K562 (cell line): Measurements from ENCODE around the gene BPIFB2. TPM values are rescaled to one million over a fixed set of nuclear protein-coding genes. Genes with fewer than 3 reads are reported as not detected.

Experiments
- ATAC-seq: fragments of 200-7000 bp; cut with Tn5 transposase; 3 replicates; pipeline ENCODE4 v1.9.1; 2020; ENCODE audit warnings: moderate library complexity
- BruUV-seq: library from RNA; stranded (reverse); fragments of 400-500 nt; replicated peaks from 2 replicates; lab custom pipeline; 2021; lab: Mats Ljungman, UMichigan
- CTCF ChIA-PET: fragments of 300-600 bp; formaldehyde crosslinking; extraction: SDS; loops from one replicate; lab custom pipeline; 2021; ENCODE audit warnings: low intra/inter-chr PET ratio; lab: Yijun Ruan, JAX
- POLR2A ChIA-PET: fragments of 300-600, 350-650 bp; sonication (Branson Sonifier 250); formaldehyde crosslinking; extraction: SDS; loops from one replicate; lab custom pipeline; 2021; ENCODE audit warnings: antibody characterized with exemption, inconsistent platforms; lab: Yijun Ruan, JAX
- DNase-seq, 4 experiments: peaks; one replicate each; pipeline versions ENCODE4 v3.0.0 to v3.0.0-alpha.2; 2011 to 2018; ENCODE audit warnings: low spot score in 3 of 4, mixed read lengths in 3 of 4; ENCODE audit errors: extremely low read depth in 1 of 4
- FAIRE-seq: peaks from 2 replicates; lab custom pipeline; 2011; peaks lifted over from hg19 to GRCh38; lab: Jason Lieb, UNC
- H2AFZ ChIP-seq: 2 replicates; pipeline ENCODE4 v1.6.0; 2011; ENCODE audit warnings: low read depth, low read length, control low read depth, inconsistent platforms
- H3K27ac ChIP-seq: fragments of 200-600 bp; 3 replicates; pipeline ENCODE4 v1.8.0; 2011; ENCODE audit warnings: low read depth, mild to moderate bottlenecking, control low read depth, inconsistent platforms, low read length, moderate library complexity, mixed read lengths; ENCODE audit errors: extremely low read depth
- H3K27me3 ChIP-seq, 2 experiments: fragments of 300-600 bp in 1 of 2; 2 replicates in 1 of 2; 3 replicates in 1 of 2; pipeline versions ENCODE4 v1.6.0 to v1.8.0; 2011; ENCODE audit warnings: inconsistent platforms in 2 of 2, low read length in 2 of 2, mild to moderate bottlenecking in 1 of 2, mixed read lengths in 1 of 2, moderate library complexity in 1 of 2; ENCODE audit not compliant: control insufficient read depth in 2 of 2, insufficient read depth in 2 of 2
- H3K36me3 ChIP-seq: fragments of 300-600 bp; 3 replicates; pipeline ENCODE4 v1.8.0; 2011; ENCODE audit warnings: mild to moderate bottlenecking, low read length, inconsistent platforms; ENCODE audit not compliant: control insufficient read depth, insufficient read depth
- H3K4me1 ChIP-seq, 2 experiments: fragments of 200-600 bp in 1 of 2; replicated peaks in 1 of 2; 2 replicates in 1 of 2; 3 replicates in 1 of 2; pipeline versions ENCODE4 v1.5.1 to v1.8.0; 2011; ENCODE audit warnings: inconsistent platforms in 2 of 2, low read length in 2 of 2, mild to moderate bottlenecking in 1 of 2, mixed read lengths in 1 of 2, moderate library complexity in 1 of 2; ENCODE audit not compliant: control insufficient read depth in 2 of 2, insufficient read depth in 2 of 2
- H3K4me2 ChIP-seq: 2 replicates; pipeline ENCODE4 v1.6.1; 2011; ENCODE audit warnings: low read length, control low read depth, inconsistent platforms, mixed read lengths; ENCODE audit not compliant: insufficient read depth
- H3K4me3 ChIP-seq: fragments of 200-600 bp; sonication (generic), shearing (Covaris generic); 2 replicates; pipeline ENCODE4 v1.5.1; 2016; ENCODE audit warnings: control low read depth, inconsistent platforms
- H3K79me2 ChIP-seq: fragments of 200-600 bp; 3 replicates; pipeline ENCODE4 v1.8.0; 2011; ENCODE audit warnings: low read length, inconsistent platforms; ENCODE audit not compliant: control insufficient read depth, insufficient read depth
- H3K9ac ChIP-seq, 2 experiments: 2 replicates each; pipeline versions ENCODE4 v1.6.0 to v1.6.1; 2011; ENCODE audit warnings: low read depth in 2 of 2, low read length in 2 of 2, control low read depth in 1 of 2, inconsistent platforms in 1 of 2, mild to moderate bottlenecking in 1 of 2, mixed read lengths in 1 of 2; ENCODE audit not compliant: insufficient read depth in 1 of 2
- H3K9me1 ChIP-seq: one replicate; pipeline ENCODE4 v1.6.0; 2011; ENCODE audit warnings: inconsistent platforms, mild to moderate bottlenecking, low read length, moderate library complexity; ENCODE audit not compliant: control insufficient read depth, insufficient read depth
- H3K9me3 ChIP-seq: replicated peaks from 2 replicates; pipeline ENCODE4 v1.5.1; 2011; ENCODE audit warnings: low read depth, low read length, inconsistent platforms; ENCODE audit not compliant: control insufficient read depth, insufficient read depth
- H4K20me1 ChIP-seq: replicated peaks from 2 replicates; pipeline ENCODE4 v1.6.1; 2011; ENCODE audit warnings: low read length, inconsistent platforms, mixed read lengths; ENCODE audit not compliant: control insufficient read depth, insufficient read depth
- ATF2 ChIP-seq: sonication (generic); formaldehyde crosslinking; IDR thresholded peaks from 2 replicates; pipeline ENCODE4 v1.8.1; 2022; ENCODE audit warnings: missing genetic modification reagents
- FOXK1 ChIP-seq: sonication (generic); formaldehyde crosslinking; IDR thresholded peaks from 2 replicates; pipeline ENCODE4 v1.8.0; 2022; ENCODE audit warnings: missing genetic modification reagents, mild to moderate bottlenecking, borderline replicate concordance
- FOXM1 ChIP-seq, 2 experiments: fragments of 450-650 bp in 1 of 2; sonication (generic) in 1 of 2; formaldehyde crosslinking in 1 of 2; IDR thresholded peaks; 2 replicates each; pipeline versions ENCODE4 v1.6.1 to v1.9.0; 2017 to 2022; ENCODE audit warnings: low read depth in 2 of 2, mild to moderate bottlenecking in 2 of 2, missing genetic modification reagents in 1 of 2, moderate library complexity in 1 of 2
- NONO ChIP-seq, 2 experiments: fragments of 200-400 bp in 1 of 2; fragments of 450-650 bp in 1 of 2; formaldehyde crosslinking in 1 of 2; IDR thresholded peaks; 2 replicates each; pipeline ENCODE4 v1.6.1; 2017; ENCODE audit warnings: low read depth in 2 of 2, mild to moderate bottlenecking in 2 of 2, moderate library complexity in 2 of 2, low read length in 1 of 2
- PCBP1 ChIP-seq: fragments of 200-400 bp; formaldehyde crosslinking; IDR thresholded peaks from 2 replicates; pipeline ENCODE4 v1.6.1; 2018; ENCODE audit warnings: mild to moderate bottlenecking, low read depth, low read length; ENCODE audit not compliant: poor library complexity, severe bottlenecking
- POLR2G ChIP-seq: fragments of 200-400 bp; formaldehyde crosslinking; IDR thresholded peaks from 2 replicates; pipeline ENCODE4 v1.6.1; 2017; ENCODE audit warnings: low read depth, mild to moderate bottlenecking, antibody characterized with exemption, low read length, moderate library complexity
- SNIP1 ChIP-seq: fragments of 450-650 bp; IDR thresholded peaks from 2 replicates; pipeline ENCODE4 v1.7.1; 2017; ENCODE audit warnings: low read depth, mild to moderate bottlenecking
- TRIM24 ChIP-seq, 2 experiments: fragments of 450-650 bp; IDR thresholded peaks; 2 replicates each; pipeline ENCODE4 v1.6.1; 2016
- ZNF217 ChIP-seq: sonication (generic); formaldehyde crosslinking; IDR thresholded peaks from 2 replicates; pipeline ENCODE4 v1.8.0; 2022; ENCODE audit warnings: mild to moderate bottlenecking, missing genetic modification reagents
- ZSCAN32 ChIP-seq: fragments of 450-650 bp; formaldehyde crosslinking; IDR thresholded peaks from 2 replicates; pipeline ENCODE4 v1.4.0; 2020; ENCODE audit warnings: mild to moderate bottlenecking, moderate library complexity
- WGBS: fragments of 100-300 bp; shearing (Covaris generic); methylation state at CpG from one replicate; pipeline ENCODE4 v1.1.6; 2016; ENCODE audit warnings: low coverage, mixed read lengths; ENCODE audit not compliant: insufficient coverage; ENCODE audit errors: missing lambda C conversion rate; 5-methylcytosine and 5-hydroxymethylcytosine counted together
- in situ Hi-C: fragments of 300-500 bp; cut with MboI; formaldehyde crosslinking; loops from 4 replicates; pipeline ENCODE4 v1.15.0; 2018; ENCODE audit warnings: inconsistent platforms, mixed read lengths
- intact Hi-C: fragments of 100-400 bp; cut with micrococcal nuclease; formaldehyde crosslinking; loops from 2 replicates; pipeline ENCODE4 v1.14.2; 2022
- polyA plus RNA-seq, 8 experiments: library from polyadenylated mRNA; depleted of rRNA in 4 of 8; stranded (reverse) in 5 of 8; unstranded in 3 of 8; fragments of >200 nt; fragmentation: Nextera tagmentation in 2 of 8; fragmentation: Illumina TruSeq in 1 of 8; extraction: Ambion mirVana in 2 of 8; extraction: Trizol in 1 of 8; gene quantifications; 2 replicates each; pipeline versions ENCODE4 v1.2.1 to v1.2.3, GENCODE V29; 2011 to 2014; ENCODE audit warnings: inconsistent platforms in 1 of 8, missing spikeins in 1 of 8
- total RNA-seq, 7 experiments: library from RNA; depleted of rRNA in 6 of 7; stranded (reverse); fragments of >200 nt in 6 of 7; fragmentation: Illumina TruSeq in 2 of 7; extraction: Trizol in 2 of 7; gene quantifications; 2 replicates each; pipeline versions ENCODE4 v1.2.1 to v1.2.3, GENCODE V29; 2011 to 2021; ENCODE audit warnings: low replicate concordance in 1 of 7

Gene BPIFB2
- total and polyA plus RNA-seq, 9 of the 15 experiments (the other 6 are each of a cell fraction or from before 2014, with no cell fraction given): not detected

- intact Hi-C loops: no loop called here
- no peaks in the 10 kb centered on the region; the same call in 1 of the 2 replicates for H4K20me1 ChIP-seq
- ChIA-PET POLR2A (interaction anchor here (0.7 kb wide), 1 partner anchor 413 kb away, joined by 3 read pairs; no protein-coding TSS in a partner anchor), CTCF (no interaction called here)
- FAIRE-seq: no peak
- H3K36me3 ChIP-seq: no peaks in the 10 kb centered on the region
- 33% methylated on average over 5 of the region's 6 CpGs for WGBS
- no peak for TF ChIP-seq TRIM24 (IDR thresholded peaks at IDR 0.05)
- TF ChIP-seq NONO (IDR thresholded peaks at IDR 0.05; ENCODE audit: low read depth in 2 of 2, low read length in 1 of 2): no peak
- no peak for TF ChIP-seq FOXK1 (CRISPR knock-in tag)
- no peak for TF ChIP-seq SNIP1
- no peak for TF ChIP-seq PCBP1
- no peak for TF ChIP-seq ZNF217 (CRISPR knock-in tag)
- no peak for TF ChIP-seq ZSCAN32 (CRISPR knock-in tag)
- no peak for TF ChIP-seq FOXM1 (IDR thresholded peaks at IDR 0.05; ENCODE audit: low read depth)
- no peak for TF ChIP-seq FOXM1 (CRISPR knock-in tag; IDR thresholded peaks at IDR 0.05; ENCODE audit: low read depth)
- no peak for TF ChIP-seq POLR2G
- TF ChIP-seq ATF2: no peak
- H3K4me1 ChIP-seq: peaks cover 5 to 8% of the 10 kb centered on the region in 2 experiments; a peak in 3 of 5 replicates
- H3K4me2 ChIP-seq: no peak overlapping the region
- H3K9me3 ChIP-seq: no peaks in the 10 kb centered on the region
- H3K27me3 ChIP-seq: peaks cover 20 to 62% of the 10 kb centered on the region in 2 experiments
- H3K9me1 ChIP-seq: no peaks in the 10 kb centered on the region
- DNase-seq: no peak
- ATAC-seq: peak; percentile 18; the same call in 1 of the 3 replicates
- H3K79me2 ChIP-seq: no peaks in the 10 kb centered on the region
- BruUV-seq: no TSS peak
- no peak overlapping the region for H3K4me3 ChIP-seq
- in situ Hi-C loops: no loop called here
- H2AFZ ChIP-seq: peak overlapping the region; percentile 50; the same call in 1 of the 2 replicates
- no peak overlapping the region for H3K27ac ChIP-seq
- no peak overlapping the region for H3K9ac ChIP-seq
Observed at GRCh38 chr20:32971703-32972161, 35.8 kb upstream of the BPIFB2 start.
